ENCODE results near the gene TLE4.
"Not testable (repeated sequence)": the region's sequence is repeated elsewhere in the genome, so short reads cannot be mapped to it uniquely, and the experiment has no call there.

The TLE4 gene

DNA sequence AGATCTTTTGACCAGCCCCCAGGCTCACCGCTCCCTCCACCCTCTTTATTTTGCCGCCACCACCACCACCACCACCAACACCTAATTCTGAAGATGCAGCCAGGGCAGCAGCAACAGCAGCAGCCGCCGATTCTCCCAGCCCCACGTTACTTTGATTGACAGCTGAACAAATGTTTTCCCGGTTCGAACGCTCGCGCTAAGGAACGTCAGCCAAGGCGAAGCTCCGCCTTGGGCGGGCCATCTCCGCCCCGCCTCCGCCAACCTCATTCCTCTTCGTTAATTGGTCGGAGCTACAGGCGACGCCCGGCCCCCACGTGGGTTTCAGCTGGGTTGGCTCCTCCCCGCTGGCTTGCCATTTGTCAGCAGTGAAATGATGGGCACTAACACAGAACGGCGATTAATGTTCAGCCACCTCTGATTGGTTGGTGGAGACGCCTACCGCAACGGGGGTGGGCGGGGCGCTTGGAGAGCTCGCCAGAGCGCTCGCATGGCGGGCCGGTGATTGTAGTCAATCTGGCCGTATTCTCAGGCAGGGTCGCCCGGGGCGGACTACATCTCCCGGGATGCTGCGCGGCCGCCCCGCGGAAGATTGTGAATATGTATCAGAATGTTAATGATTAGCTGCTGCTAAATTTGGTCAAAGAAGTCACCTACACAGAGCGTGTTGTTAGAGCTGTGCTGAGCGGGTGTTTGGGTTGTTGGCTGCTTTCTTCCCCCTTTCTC, at the start of gene TLE4:
Gene TLE4 (plus strand): TSS at position 657 of the 723 bp plus-strand sequence. CDS start 826 bp downstream, outside the sequence.
- peak; percentile 99 to 100 for DNase-seq

DNA sequence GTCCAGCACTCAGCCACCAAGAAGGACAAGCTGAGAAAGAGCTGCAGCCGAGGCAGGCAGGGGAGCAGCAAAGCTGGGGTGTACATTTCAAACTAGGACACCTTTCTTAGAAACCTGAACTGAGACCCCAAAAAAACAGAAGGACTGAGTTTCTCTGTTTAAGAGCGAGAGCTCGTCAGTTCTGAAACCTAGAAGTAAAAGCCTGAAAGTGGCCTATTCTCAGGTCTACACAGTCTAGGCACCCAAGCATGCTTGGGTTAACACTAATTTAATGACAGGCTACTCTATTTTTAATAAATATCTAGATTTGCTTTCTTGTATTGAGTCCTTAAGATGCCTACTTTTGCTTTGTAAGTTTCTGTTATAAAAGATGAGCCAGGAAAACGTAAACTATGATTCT, 49.0 kb upstream of the TLE4 start:
- no peak for DNase-seq

DNA sequence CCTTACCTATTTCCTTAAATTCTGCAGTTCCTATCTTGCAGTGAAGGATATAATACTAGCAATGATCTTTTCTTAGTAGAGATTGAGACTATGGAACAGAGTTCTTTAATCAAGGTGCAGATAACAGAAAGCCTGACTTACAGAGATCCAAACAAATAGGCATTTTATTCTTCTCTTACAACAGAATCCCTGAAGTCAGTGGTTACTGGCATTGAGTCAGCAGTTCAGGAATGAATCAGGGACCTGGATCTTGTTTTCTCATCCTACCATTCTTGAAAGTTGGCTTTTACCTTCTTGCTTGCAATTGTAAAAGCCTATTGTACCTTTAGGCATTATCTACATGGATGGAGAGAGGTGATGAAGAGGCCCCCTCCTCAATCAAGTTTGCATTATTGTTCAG, 47.5 kb upstream of the TLE4 start:
- no peak for DNase-seq

DNA sequence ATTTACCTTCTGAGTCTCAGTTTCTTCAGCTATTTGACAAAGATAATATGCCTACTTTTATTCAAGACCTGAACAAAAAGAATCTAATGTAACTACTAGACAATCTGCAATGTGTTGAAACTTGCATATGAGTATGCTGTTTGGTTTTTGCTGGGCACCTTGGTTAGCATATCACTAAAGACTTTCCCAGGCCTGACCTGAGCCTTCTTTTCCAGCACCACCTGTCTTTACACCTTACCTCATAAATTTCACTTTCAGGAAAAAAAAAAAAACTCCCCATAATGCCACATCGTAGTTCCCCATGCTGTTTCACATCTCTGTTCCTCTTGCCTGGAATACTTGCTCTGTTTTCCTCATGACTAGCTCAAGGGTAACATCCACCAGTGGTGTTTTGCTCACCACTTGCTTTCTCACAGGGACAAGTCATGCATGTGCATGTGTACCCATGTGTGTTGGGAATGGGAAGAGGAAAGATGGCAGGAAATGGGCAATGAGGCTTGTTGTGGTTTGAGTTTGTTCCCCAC, 45.6 kb upstream of the TLE4 start:
- no peak for DNase-seq

DNA sequence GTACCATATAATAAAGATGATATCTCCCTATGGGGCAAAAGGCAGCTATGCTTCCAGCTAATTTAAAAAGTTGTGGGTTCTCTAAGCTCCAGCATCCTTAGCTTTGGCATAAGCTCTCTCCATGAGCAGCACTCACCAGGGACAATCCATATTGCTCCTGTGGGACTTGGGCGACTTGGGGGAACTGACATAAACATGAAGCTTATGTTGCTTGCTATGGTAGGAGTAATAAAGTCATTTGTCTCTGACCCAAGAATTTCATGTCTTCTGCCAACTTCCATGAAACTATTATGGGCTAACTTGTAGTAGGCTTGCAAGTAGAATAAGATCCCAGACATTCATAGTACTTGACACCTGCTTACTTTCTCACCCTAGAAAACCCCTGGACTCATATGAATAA, 36.2 kb upstream of the TLE4 start:
- DNase-seq = no peak

DNA sequence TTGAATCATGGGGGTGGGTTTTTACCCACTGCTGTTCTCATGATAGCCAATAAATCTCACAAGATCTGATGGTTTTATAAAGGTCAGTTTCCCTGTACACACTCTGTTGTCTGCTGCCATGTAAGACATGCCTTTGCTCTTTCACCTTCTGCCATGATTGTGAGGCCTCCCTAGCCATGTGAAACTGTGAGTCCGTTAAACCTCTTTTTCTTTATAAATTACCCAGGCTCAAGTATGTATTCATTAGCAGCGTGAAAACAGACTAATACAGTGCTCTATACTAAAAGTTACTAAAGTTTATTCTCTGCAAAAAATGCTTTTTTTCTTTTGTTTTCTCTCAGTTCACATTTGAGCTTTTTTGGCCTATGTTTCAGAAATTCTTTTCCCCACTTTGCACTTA, 33.9 kb upstream of the TLE4 start:
- no peak for DNase-seq

DNA sequence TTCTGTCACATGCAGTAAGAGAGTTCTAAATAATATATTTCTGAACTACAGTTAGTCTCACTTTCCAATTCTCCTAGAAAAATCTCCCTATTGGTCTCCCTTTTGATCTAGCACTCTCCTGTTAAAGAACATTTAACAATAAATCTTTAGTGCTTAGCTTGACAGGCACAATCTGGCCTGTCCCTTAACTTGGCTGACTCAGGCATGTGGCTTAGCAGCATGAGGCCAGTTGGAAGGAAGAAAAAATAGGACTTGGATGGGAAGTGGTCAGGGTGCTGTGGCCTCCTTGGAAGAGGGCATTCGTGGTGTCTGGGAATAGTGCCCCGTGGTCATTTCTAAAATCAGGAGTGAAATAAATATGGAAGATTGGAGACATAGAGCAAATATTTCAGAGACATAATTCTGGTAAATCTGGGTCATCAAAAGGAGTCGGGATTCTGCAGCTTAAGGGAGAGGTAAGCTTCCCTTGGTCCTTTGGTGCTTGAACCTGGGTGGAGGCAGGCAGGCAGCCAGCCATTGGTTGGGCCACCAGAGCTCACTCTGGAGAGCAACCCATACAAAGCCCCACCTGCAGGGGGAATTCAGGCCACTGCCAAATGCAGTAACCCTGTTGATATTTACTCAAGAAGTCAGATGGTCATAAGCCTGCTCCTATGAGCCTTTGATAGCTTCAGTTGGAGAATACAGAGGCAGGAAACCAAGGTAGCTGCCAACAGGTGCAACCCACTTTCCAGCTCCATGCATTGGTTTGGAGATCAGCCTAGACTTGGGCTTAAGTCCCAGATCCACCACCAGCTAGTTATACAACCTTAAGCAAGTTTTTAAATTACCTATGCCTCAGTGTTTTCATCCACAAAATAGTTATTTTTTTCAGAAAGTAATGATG, 28.8 kb upstream of the TLE4 start:
- DNase-seq = no peak

DNA sequence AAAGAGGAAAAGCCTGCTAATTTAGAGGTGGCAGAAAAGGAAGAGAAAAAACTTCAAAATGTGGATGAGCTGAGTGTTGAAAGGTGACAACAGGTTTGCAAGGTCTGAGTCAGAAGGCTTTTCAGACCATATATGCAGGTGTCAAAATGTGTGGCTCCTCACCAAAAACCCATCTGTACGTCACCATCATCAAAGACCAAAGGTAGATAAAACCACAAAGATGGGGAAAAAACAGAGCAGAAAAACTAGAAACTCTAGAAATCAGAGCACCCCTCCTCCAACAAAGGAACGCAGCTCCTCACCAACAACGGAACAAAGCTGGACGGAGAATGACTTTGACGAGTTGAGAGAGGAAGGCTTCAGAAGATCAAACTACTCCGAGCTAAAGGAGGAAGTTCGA, 27.4 kb upstream of the TLE4 start:
- not testable (repeated sequence) for DNase-seq

DNA sequence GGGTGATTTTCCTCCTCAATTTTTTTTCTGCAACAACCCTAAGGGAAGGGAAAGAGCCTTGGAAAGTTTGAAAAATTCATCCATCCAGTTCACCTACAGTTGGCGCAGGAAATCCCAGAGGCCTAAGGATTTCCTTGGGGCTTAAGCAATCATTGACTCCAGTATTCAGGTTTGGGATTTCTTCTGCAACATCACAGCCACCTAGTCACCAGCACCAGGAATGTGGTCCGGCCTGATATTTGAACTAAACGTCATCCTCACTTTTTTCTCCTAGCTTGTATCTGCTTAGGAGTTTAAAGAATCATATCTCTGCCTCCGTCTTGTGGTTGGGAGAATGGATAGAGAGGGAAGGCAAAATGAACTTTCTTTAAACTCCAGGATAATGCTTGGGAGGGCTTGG, 20.2 kb upstream of the TLE4 start:
- DNase-seq = no peak

DNA sequence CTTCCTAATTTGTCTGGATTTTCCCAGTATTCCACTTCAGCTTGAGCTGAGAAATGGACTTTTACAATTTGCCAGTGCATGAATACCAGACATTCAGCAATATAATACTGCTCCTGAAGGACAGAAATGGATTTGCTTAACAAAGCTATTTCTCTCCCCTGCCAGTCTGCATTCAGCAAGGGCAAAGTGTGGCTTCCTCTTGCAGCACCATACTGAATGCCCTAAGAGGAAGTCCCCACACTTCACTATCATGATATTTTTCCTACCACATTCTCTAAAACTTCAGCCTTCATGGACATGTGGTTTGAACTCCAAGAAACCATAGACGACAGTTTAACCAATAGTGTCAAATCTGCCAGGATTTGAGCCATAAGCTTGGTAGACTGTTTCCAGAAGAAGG, 19.8 kb upstream of the TLE4 start:
- DNase-seq = no peak

DNA sequence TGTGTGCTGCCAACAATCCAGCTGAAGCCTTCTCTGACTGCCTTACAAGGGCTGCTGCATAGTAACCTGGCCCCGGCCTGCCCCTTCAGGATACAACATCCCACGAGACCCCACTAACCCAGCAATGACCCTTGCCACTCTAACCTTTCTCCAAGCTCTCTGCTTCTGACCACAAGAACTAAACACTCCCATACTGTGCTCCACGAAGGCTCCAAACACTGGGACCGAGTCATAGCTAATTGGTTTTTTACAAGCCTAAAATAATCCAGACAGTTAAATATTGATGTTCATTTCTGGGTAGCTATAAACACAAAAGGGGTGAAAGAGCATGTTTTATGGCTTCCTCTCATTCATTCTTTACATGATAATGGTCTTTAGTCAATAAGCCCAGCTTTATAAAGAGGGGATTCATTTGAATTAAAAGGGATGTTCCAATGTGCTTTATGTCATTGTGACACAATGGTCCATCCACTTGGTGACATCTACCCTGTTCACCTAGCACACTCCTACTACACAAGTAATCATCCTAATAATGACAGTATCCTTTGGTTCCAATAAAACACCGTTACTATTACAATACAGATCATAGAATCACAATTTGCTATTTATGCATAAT, 16.2 kb upstream of the TLE4 start:
- no peak for DNase-seq

DNA sequence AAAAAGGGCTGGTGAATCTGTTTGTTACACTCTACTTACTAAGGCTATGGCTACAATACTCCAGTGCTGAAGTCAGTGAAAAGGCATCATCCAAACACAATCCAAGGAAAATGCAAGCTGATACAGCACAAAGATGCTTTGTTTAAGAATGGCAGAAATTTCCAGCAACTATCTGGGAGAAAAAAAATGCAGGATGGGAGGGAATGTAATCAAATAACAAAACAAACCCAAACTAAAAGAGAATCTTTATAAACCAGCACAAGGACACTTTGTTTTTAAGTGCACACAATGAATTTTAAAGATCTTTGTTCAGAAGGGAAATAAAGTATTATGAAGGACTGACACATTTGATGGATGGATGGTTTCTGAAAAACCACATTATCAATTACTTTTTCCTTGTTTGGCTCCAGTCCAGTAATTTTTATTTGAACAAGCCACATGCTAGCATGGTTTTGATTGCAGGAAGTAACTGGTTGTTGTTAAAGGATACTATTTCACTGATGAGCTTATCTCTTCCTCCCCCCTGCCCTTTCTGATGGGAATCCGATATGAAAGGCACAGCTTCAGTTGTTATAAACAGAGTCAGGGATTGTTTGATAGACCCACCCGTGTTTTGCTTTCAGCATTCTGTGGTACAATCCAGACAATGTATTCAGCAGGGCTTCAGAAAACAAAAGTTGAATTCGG, 12.1 kb upstream of the TLE4 start:
- no peak for DNase-seq

DNA sequence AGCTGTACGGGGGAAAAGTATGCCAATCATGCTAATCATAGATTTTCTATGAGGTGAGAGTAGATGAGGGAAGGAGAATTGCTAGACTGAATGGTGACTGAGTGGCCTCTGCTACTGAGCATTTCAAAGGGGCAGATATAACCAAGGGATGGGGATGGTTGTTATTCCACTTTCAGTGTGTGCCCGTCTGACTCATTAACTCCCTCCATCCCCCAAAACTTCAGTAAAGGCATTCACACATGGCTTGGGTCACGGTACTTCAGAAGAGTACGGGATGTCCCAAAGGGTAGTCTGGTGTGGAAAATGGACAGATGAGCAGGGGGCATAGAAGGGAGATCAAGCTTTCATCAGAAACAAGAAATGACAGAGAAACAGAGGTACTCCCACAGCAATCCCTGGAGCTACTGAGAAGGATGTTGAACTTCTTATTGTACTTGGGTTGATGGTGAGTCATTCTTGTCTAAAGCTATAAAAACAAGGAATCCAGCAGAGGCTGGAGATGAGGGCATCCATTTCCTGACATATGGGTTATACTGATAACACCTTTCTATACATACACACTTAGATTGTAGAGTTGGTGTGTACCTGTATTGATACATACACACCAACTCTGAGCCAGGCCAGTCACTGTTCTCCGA, 8.9 kb upstream of the TLE4 start:
- DNase-seq = no peak

DNA sequence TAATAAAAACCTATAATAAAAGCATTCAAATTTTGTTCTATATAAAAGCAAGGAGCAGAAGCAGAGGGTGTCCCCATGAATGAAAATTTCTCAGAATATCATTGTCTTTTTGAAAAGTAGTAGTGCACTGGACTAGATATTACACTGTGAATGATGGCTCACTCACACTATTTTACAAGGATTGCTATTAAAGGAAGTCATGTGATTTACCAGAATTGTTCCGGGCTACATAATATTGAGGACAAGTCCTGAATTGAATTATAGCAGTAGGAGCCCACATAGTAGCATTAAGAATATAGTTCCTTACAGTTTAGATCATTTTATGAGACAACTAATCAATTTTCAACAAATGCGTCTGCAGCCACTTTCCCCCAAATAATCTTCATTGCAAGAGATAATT, 7.7 kb upstream of the TLE4 start:
- DNase-seq = no peak

DNA sequence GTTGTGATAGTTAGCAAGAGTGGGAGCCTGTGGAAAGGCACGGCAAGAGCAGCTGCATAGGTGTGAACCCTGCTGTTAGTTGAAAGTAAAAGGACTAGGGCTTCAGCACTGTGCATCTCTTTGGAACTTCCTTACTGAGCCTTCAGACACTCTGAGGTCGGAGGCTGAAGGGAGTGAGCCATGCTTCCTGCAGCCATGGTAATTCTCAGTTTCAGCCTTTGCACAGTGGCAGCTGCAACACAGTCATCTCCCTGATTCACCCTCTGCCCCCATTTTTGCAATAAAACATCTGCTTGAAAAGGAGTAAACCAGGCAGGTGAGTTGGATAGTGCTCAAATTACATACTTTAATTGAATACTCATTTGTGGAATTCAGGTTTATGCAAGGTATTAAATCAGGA, 6.5 kb upstream of the TLE4 start:
- DNase-seq = no peak

DNA sequence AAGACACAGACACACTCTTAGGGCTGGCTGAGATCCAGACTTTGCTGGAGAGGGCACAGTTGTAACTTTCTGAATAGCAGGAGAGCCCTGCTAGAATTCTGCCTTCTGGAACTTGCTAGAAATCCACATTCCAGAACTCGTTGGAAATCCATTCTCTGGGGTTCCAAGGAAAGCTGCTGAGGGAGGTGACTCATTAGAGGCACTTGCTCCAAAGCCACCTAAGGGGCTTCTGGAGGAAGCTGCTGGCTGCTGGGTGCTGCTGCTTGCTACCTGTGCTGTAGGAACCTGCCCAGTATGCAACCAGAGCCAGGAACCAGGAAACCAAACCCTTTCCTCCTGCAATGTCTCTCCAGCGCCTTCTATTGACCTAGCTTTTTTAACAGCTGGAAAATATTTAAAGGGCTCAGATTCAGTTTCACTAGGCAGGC, 4.1 kb upstream of the TLE4 start:
- no peak for DNase-seq

DNA sequence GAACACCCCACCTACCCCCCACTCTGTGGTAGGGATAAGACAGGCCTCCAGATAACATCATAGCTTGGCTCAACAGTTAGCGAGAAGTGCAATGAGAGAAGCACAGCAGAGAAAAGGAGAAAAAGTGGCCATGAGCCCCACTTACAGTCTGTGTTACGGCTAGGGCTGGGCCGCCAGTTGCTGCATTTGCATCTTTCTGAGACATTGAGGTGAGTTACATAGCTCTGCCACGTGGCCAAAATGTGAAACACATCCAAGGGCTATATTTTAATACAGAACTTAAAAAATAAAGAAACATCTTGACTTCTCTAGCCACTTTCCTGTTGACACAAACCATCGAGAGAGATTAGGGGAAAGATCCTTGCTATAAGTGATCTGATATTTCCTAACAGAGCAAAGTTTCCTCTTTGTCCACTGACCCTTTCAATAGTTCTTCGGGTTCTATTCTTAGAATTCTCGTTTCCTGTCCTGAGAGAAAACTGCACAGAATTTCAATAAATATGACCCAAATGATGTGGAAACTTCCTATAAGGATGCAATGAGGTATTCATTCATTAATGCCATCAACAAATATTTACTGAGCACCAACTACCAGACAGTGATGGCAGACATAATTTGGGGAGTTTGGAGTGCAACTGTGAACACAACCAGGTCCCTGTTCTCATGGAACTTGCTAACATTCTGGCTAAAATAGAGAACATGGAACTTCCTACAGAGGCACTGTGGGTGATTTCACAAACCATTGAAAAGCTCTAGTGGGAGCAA, 3.2 kb upstream of the TLE4 start:
- DNase-seq = no peak

DNA sequence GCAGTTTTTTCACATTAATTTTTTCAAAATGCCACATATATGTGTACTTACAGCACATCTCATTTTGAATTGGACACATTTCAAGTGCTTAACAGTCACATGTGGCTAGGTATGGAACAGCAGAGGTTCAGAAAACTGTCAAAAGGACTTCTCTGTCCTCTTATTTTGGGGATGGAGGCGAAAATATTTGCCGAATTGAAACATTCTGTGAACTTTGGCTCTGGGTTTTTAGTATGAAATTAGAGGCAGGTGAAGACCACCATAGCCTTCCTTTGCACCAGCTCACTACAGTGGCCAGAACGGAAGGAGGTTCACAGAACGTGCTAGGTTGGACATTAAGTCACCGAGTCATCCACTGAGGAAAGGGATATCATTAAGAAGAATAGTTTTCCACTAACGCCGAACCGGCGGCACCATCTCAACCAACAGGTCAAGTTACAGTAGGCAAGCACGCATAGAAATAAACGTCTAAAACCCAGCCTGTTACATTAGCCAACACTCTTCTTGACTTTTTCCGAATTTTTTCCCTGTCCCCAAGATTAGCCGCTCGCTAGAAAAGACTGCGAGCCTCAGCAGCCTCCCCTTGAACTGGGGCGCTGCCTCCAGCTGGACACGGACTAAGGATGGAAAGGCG, 1.8 kb upstream of the TLE4 start:
- no peak for DNase-seq

DNA sequence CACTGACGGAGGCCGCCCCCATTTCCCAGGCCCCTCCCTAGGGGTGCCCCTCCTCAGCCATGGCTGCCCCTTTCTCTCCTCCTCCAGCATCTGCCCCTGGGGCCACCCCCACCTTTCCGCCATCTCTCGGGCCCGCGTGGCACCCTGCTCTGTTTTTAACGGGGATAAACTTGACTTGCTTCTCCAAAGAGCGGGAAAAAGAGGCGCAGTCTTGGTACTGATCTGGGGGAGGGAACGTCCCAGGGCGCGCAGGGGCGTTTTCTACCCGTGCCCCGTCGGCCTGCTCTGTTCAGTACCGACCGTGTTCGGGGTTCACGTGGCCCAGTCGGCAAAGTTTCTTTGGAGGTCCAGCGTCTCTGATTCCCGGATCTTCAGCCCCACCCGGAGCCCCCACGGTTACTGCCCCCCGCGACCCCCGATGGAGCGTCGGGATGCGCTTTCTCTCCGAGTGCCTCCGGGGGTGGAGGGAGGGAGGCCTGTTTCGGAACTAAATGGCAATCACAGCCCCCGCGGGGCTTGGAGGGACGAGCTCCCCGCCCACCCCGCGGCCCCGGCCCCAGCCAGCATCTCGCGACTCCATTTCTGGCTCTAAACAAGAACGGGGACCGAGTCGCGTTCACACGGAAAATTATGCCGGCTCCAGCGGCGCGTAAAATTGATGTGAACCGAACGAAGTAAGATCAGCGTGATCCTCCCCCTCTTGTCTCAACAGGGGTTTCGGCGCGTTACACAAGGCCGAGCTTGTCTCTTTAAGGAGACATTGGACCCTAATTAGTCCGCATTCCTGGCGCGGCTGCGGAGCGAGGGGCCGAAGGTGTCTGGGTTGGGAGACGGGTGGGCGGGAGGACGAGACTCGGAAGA, 1.1 kb upstream of the TLE4 start:
- peak in 1 of 2 experiments; percentile 71 for DNase-seq

DNA sequence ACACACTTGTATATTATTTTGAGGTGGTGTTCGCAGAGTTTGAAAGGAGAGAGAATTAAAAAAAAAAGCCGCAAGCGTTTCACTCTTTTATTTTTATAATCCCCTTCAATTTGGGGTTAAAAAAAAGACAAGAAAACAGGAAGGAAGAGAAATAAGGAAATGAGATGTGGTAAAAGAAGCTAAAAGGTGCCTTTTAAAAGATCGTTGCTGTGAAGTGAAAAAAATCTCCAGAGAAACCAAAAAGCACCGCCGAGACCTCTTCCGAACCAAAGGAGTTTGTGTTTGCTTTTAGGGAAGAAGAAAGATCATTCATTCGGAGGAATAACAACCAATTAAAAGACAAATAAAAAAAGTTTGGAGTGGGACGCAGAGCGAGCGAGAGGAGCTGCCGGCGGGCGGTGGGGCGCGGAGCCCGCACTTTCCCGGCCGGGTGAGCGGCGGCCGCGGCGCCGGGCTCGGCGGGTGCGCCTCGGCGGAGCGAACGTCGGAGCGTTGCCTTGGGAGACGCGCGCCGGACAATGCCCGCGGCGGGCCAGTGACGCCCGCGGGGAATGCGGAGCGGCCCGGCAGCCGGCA, 355 bp downstream of the TLE4 start:
- DNase-seq = peak in 1 of 2 experiments; percentile 60
